Glutamatergic neuron (in vitro differentiated cells): ENCODE results near the gene ATG10. TPM values are rescaled to one million over a fixed set of nuclear protein-coding genes. Genes with fewer than 3 reads are reported as not detected.

Experiments
- DNase-seq: peaks from one replicate; pipeline ENCODE4 v3.0.0; 2022
- H3K27ac Mint-ChIP-seq: one replicate; pipeline ENCODE4 v1.8.0; 2020; ENCODE audit warnings: mild to moderate bottlenecking, mixed read lengths, inconsistent platforms; ENCODE audit not compliant: unreplicated experiment
- H3K27me3 Mint-ChIP-seq: one replicate; pipeline ENCODE4 v1.8.0; 2020; ENCODE audit warnings: mild to moderate bottlenecking, moderate library complexity, mixed read lengths, inconsistent platforms; ENCODE audit not compliant: unreplicated experiment
- H3K36me3 Mint-ChIP-seq: one replicate; pipeline ENCODE4 v1.8.0; 2020; ENCODE audit warnings: mild to moderate bottlenecking, mixed read lengths, inconsistent platforms; ENCODE audit not compliant: unreplicated experiment
- H3K4me1 Mint-ChIP-seq: one replicate; pipeline ENCODE4 v1.8.0; 2020; ENCODE audit warnings: mild to moderate bottlenecking, low read depth, mixed read lengths, inconsistent platforms; ENCODE audit not compliant: unreplicated experiment
- H3K4me3 Mint-ChIP-seq: one replicate; pipeline ENCODE4 v1.8.0; 2020; ENCODE audit warnings: mild to moderate bottlenecking, mixed read lengths, inconsistent platforms; ENCODE audit not compliant: unreplicated experiment
- H3K9me3 Mint-ChIP-seq: one replicate; pipeline ENCODE4 v1.8.0; 2020; ENCODE audit warnings: mild to moderate bottlenecking, moderate library complexity, mixed read lengths, inconsistent platforms; ENCODE audit not compliant: unreplicated experiment
- total RNA-seq: library from RNA; stranded (reverse); fragmentation: NEBNext Ultra II Directional; extraction: Animal tissue kit (Norgen Biotek cat#: 25700); gene quantifications from one replicate; pipeline ENCODE4 v1.2.1, GENCODE V29; 2021; ENCODE audit not compliant: unreplicated experiment
- TF ChIP-seq, protein P1 (sequence below): fragments of 200-600 bp; sonication (generic); IDR thresholded peaks from one replicate; pipeline ENCODE4 v1.5.0; 2021; ENCODE audit not compliant: partially characterized antibody, unreplicated experiment

Gene ATG10
- total RNA-seq, 1 donor from 2014 or later, result 12.1 TPM

DNA sequence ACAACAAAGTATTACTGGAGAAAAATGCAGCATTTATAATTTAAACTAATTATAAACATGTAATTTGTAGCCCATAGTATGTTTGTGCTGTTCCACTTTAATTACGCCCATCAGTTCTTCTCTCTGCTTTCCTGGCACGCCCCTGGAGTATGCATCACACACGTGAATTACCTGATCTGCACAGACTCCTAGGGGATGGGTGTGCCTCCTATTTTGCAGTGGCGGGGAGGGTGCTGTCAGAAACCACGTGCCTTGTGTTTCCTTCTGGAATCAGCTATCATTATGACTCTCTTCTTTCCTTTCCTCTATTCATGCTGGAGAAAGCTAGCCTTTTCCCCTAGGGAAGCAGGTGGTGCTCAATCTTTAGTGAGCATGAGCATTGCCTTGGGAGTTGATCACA lies 263.1 kb downstream of the ATG10 start:
- TF ChIP-seq, protein P1, sequence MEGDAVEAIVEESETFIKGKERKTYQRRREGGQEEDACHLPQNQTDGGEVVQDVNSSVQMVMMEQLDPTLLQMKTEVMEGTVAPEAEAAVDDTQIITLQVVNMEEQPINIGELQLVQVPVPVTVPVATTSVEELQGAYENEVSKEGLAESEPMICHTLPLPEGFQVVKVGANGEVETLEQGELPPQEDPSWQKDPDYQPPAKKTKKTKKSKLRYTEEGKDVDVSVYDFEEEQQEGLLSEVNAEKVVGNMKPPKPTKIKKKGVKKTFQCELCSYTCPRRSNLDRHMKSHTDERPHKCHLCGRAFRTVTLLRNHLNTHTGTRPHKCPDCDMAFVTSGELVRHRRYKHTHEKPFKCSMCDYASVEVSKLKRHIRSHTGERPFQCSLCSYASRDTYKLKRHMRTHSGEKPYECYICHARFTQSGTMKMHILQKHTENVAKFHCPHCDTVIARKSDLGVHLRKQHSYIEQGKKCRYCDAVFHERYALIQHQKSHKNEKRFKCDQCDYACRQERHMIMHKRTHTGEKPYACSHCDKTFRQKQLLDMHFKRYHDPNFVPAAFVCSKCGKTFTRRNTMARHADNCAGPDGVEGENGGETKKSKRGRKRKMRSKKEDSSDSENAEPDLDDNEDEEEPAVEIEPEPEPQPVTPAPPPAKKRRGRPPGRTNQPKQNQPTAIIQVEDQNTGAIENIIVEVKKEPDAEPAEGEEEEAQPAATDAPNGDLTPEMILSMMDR, result no peak
- H3K4me1 Mint-ChIP-seq, result peaks cover 6% of the 10 kb centered on the region
- no peaks in the 10 kb centered on the region for H3K36me3 Mint-ChIP-seq
- no peak overlapping the region for H3K27ac Mint-ChIP-seq
- H3K9me3 Mint-ChIP-seq, result no peaks in the 10 kb centered on the region
- DNase-seq, result no peak
- H3K4me3 Mint-ChIP-seq, result no peak overlapping the region
- H3K27me3 Mint-ChIP-seq, result peaks cover 2% of the 10 kb centered on the region

DNA sequence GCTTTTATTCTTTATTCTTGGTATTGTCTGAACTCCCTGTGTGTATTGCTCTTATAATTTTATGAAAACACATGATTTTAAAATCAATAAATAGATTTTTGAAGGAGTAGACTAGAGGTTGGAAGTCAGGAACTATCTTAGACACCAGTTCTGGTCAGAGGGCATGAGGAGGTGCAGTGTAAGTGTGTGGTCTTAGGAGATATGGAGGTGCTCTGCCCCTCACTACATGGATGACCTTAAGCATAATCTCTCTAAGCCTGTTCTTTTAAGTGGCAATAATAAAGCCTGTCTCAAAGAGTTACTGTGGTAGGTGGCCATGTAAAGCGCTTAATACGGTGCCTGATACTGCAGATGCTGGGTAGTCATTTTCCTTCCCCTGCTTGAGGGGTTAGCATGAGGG lies 272.3 kb downstream of the ATG10 start:
- Mint-ChIP-seq H3K27me3 (peaks cover 3% of the 10 kb centered on the region), H3K4me3 (no peak overlapping the region), H3K9me3 (peaks cover 8% of the 10 kb centered on the region), H3K27ac (no peak overlapping the region), H3K4me1 (no peaks in the 10 kb centered on the region), H3K36me3 (peaks cover 15% of the 10 kb centered on the region)
- TF ChIP-seq, protein P1, result no peak
- no peak for DNase-seq

DNA sequence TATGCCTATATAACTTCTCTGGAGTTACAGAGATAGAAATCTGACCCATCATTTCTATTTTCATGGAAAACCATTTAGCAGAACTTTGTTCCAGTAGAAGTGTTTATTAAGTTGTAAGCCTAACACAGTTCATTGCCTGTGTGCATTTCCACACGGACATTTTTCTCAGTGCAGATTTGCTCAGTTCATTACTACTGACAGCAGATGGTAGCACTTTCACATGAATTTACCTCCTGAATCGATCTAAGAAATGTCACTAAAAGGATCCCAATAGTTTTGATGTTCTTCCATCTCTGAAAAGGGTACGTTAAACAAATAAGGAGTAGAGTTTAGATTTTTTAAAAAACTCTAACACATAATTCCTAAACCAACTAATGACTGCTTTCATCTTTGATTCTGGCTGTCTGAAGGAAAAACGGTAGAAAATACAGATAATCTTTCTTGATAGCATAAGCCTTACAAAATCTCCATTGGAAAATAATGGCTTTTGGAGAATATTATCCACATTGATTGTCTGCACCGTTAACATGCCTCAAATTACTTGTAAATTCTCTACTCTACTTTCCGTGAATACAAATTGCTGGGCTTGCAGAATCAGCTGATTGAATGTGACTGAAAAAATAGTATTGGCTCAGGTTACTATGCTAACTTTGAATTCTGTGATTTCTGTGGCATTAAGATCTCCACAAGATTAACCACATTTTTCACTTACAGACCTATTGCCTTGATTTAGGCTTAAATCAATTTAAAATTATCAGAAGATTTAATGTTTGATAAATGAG lies 273.2 kb downstream of the ATG10 start:
- H3K27ac Mint-ChIP-seq, result no peak overlapping the region
- peaks cover 15% of the 10 kb centered on the region for H3K36me3 Mint-ChIP-seq
- TF ChIP-seq, protein P1, result no peak
- H3K4me3 Mint-ChIP-seq, result no peak overlapping the region
- no peak for DNase-seq
- H3K4me1 Mint-ChIP-seq, result no peaks in the 10 kb centered on the region
- peaks cover 3% of the 10 kb centered on the region for H3K27me3 Mint-ChIP-seq
- H3K9me3 Mint-ChIP-seq, result peaks cover 8% of the 10 kb centered on the region

DNA sequence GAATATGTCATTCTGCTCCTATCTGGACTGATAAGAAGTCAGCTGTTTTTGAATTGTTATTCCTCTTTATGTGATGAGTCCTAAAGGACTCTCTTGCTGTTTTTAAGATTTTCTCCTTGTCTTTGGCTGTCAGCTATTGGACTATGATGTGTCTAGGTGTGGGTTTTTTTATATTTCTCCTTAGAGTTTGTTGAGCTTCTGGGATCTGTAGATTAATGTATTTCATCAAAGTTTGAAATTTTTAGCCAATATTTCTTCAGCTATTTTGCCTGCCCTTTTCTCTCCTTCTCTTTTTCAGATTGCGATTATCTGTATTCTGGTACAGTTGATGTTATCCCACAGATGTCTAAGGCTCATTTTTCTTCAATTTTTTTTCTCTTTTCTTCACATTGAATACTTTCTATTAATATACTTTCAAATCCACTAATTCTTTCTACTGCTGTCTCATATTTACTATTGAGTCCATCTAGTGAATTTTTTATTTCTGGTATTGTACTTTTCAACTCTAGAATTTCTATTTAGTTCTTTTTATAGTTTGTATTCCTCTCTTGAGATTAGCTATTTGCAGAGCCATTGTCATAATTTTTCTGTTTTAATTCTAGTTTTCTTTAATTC lies 275.2 kb downstream of the ATG10 start:
- no peak for DNase-seq
- peaks cover 8% of the 10 kb centered on the region for H3K9me3 Mint-ChIP-seq
- H3K4me3 Mint-ChIP-seq, result no peak overlapping the region
- no peak overlapping the region for H3K27ac Mint-ChIP-seq
- H3K4me1 Mint-ChIP-seq, result no peaks in the 10 kb centered on the region
- peaks cover 5% of the 10 kb centered on the region for H3K27me3 Mint-ChIP-seq
- TF ChIP-seq, protein P1, result no peak
- H3K36me3 Mint-ChIP-seq, result peaks cover 15% of the 10 kb centered on the region

DNA sequence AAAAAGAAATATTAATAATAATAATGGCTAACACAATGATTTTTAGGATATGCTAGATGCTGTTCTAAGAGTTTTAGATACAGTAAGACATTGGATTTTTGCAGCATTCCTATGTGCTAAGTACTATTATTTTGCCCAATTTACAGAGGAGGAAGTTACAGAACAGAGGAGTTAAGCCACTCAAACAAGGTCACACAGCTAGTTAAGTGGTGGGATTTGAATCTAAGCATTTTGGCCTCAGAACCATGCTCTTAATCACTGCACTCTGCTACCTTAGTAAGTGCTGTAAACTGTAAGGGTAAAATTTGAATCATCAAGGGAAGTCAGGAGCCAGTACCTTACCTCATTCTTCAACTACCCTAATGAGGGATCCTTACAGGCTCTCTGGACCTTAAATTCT lies 280.9 kb downstream of the ATG10 start:
- Mint-ChIP-seq H3K36me3 (peaks cover 3% of the 10 kb centered on the region), H3K4me1 (no peaks in the 10 kb centered on the region), H3K27me3 (peaks cover 1% of the 10 kb centered on the region), H3K9me3 (peaks cover 2% of the 10 kb centered on the region), H3K27ac (no peak overlapping the region), H3K4me3 (no peak overlapping the region)
- TF ChIP-seq, protein P1, result no peak
- no peak for DNase-seq
